Testis (tissue), 3 donors: ENCODE data around the gene VPS8. TPM values are rescaled to one million over a fixed set of nuclear protein-coding genes. Genes with fewer than 3 reads are reported as not detected.

Experiments
- DNase-seq: peaks from one replicate; pipeline ENCODE4 v3.0.0-alpha.2; 2019
- H3K27ac ChIP-seq, 2 donors: fragments of 200-600 bp; sonication (generic); one replicate each; pipeline ENCODE4 v1.5.1; 2019
- H3K27me3 ChIP-seq: fragments of 200-600 bp; sonication (generic); one replicate; pipeline ENCODE4 v1.5.1; 2019
- H3K36me3 ChIP-seq: fragments of 200-600 bp; sonication (generic); one replicate; pipeline ENCODE4 v1.5.1; 2017; ENCODE audit warnings: low read depth; ENCODE audit errors: missing control alignments
- H3K4me1 ChIP-seq: fragments of 200-600 bp; sonication (generic); one replicate; pipeline ENCODE4 v1.5.1; 2019
- H3K4me3 ChIP-seq, 2 donors: fragments of 200-600 bp; sonication (generic); one replicate each; pipeline ENCODE4 v1.5.1; 2017 to 2019
- H3K9me3 ChIP-seq: fragments of 200-600 bp; sonication (generic); one replicate; pipeline ENCODE4 v1.5.1; 2017
- POLR2A ChIP-seq: fragments of 450-650 bp; IDR thresholded peaks from one replicate; pipeline ENCODE4 v1.6.1; 2017; ENCODE audit warnings: antibody characterized with exemption, mild to moderate bottlenecking, moderate library complexity
- WGBS, 2 donors: methylation state at CpG; one replicate each; pipeline ENCODE4 v1.1.5; 2018; 5-methylcytosine and 5-hydroxymethylcytosine counted together
- intact Hi-C: fragments of 100-400 bp; cut with DNase I; formaldehyde crosslinking; loops from one replicate; pipeline ENCODE4 v1.15.1; 2023; ENCODE audit warnings: low total_unique reads
- polyA plus RNA-seq: library from polyadenylated mRNA; stranded (reverse); fragments of 350-450 nt; fragmentation: Illumina TruSeq; extraction: RNeasy Lipid Tissue Mini Kit (QIAGEN cat#74804); gene quantifications from one replicate; pipeline ENCODE4 v1.2.3, GENCODE V29; 2014; ENCODE audit warnings: low read depth, low replicate concordance; ENCODE audit not compliant: insufficient read depth
- total RNA-seq, 2 donors: library from RNA; depleted of rRNA; stranded (reverse); fragments of >200 nt; gene quantifications; one replicate each; pipeline ENCODE4 v1.2.3, GENCODE V29; 2016
- TF ChIP-seq, protein P1 (sequence below), 3 experiments: fragments of 450-650 bp in 2 of 3; fragments of 200-600 bp in 1 of 3; sonication (generic) in 1 of 3; IDR thresholded peaks; one replicate each; pipeline ENCODE4 v1.5.1; 2016 to 2019; ENCODE audit warnings: antibody characterized with exemption in 3 of 3, mild to moderate bottlenecking in 2 of 3, moderate library complexity in 1 of 3

Gene VPS8
- total and polyA plus RNA-seq, 3 donors from 2014 or later: 65.8 to 127 (median 88.0) TPM

DNA sequence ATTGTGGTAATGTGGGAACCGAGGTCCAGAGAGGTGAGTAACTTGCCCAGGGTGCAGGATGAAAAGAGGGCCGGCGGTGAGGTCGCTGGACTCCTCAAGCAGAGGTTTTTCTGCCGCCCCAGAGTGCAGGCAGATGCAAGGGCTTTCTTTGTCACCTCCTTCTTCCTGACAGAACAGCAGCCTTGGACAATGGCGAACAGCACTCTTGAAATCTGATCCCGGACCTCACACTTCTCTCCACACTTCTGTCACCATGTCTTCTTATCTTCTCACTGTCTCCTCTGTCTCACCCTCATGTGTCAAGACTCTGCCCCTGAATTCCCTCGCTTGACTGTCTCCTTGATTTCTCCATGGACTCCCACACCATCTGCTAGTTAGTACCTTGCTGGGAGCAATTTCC lies 15.4 kb upstream of the VPS8 start:
- Histone ChIP-seq H3K4me3 (no peak overlapping the region), H3K27ac (no peak overlapping the region), H3K9me3 (no peaks in the 10 kb centered on the region), H3K4me1 (no peaks in the 10 kb centered on the region), H3K27me3 (no peaks in the 10 kb centered on the region), H3K36me3 (no peaks in the 10 kb centered on the region)
- WGBS, 2 donors: 57 to 69% methylated on average over 8 of the region's 8 CpGs
- intact Hi-C loops: no loop called here
- TF ChIP-seq POLR2A: no peak
- TF ChIP-seq, protein P1, sequence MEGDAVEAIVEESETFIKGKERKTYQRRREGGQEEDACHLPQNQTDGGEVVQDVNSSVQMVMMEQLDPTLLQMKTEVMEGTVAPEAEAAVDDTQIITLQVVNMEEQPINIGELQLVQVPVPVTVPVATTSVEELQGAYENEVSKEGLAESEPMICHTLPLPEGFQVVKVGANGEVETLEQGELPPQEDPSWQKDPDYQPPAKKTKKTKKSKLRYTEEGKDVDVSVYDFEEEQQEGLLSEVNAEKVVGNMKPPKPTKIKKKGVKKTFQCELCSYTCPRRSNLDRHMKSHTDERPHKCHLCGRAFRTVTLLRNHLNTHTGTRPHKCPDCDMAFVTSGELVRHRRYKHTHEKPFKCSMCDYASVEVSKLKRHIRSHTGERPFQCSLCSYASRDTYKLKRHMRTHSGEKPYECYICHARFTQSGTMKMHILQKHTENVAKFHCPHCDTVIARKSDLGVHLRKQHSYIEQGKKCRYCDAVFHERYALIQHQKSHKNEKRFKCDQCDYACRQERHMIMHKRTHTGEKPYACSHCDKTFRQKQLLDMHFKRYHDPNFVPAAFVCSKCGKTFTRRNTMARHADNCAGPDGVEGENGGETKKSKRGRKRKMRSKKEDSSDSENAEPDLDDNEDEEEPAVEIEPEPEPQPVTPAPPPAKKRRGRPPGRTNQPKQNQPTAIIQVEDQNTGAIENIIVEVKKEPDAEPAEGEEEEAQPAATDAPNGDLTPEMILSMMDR (IDR thresholded peaks at IDR 0.05): no peak
- no peak for DNase-seq

DNA sequence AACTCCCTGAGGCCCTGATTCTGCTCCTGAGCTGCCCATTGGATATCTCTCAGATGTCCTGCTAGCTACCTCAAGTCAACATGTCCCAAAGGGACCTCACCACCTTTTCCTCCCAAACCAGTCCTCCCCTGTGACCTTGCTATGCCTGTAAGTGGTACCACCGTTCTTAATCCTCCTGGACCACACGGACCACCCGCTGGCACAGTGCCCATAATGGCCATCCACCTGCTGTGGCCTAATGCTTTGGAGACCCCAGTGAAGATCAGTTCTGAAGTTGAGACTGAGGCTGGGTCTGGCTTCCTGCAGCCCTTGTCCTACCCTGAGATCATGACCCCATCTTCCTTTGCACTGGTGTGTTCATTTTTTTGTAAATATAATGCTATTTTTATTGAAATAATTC lies 15.0 kb upstream of the VPS8 start:
- no peak overlapping the region for H3K27ac ChIP-seq
- WGBS, 2 donors: 86 to 87% methylated on average over 3 of the region's 3 CpGs
- H3K27me3 ChIP-seq: no peaks in the 10 kb centered on the region
- no peak overlapping the region for H3K4me3 ChIP-seq
- H3K36me3 ChIP-seq: no peaks in the 10 kb centered on the region
- H3K4me1 ChIP-seq: no peaks in the 10 kb centered on the region
- no peak for DNase-seq
- intact Hi-C loops: no loop called here
- TF ChIP-seq, protein P1 (IDR thresholded peaks at IDR 0.05): no peak
- no peak for TF ChIP-seq POLR2A
- no peaks in the 10 kb centered on the region for H3K9me3 ChIP-seq

DNA sequence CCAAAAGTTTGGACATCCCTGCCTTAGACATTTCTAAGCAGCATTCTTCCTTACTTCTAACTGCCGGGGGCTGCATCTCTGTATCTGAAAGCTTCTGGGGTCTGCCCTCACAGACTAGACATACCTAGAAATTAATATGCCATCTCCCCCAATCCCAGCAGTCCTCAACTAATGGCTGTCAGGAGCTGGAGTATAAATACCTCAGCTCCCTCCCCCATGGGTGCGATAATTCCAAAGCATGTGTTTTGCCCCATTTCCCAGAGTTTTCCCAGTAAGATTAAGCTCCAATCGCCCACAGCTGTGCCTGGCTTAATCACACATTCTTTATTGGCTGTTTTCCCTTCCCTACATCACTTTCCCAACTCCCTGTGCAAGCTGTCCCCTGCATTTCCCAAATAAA lies 13.8 kb upstream of the VPS8 start:
- no peaks in the 10 kb centered on the region for H3K4me1 ChIP-seq
- no peak for TF ChIP-seq POLR2A
- TF ChIP-seq, protein P1 (IDR thresholded peaks at IDR 0.05): no peak
- no peaks in the 10 kb centered on the region for H3K27me3 ChIP-seq
- DNase-seq: no peak
- intact Hi-C loops: no loop called here
- H3K4me3 ChIP-seq: no peak overlapping the region
- no peaks in the 10 kb centered on the region for H3K9me3 ChIP-seq
- no peak overlapping the region for H3K27ac ChIP-seq
- H3K36me3 ChIP-seq: no peaks in the 10 kb centered on the region
- WGBS, 2 donors: 82 to 87% methylated on average over 3 of the region's 3 CpGs

DNA sequence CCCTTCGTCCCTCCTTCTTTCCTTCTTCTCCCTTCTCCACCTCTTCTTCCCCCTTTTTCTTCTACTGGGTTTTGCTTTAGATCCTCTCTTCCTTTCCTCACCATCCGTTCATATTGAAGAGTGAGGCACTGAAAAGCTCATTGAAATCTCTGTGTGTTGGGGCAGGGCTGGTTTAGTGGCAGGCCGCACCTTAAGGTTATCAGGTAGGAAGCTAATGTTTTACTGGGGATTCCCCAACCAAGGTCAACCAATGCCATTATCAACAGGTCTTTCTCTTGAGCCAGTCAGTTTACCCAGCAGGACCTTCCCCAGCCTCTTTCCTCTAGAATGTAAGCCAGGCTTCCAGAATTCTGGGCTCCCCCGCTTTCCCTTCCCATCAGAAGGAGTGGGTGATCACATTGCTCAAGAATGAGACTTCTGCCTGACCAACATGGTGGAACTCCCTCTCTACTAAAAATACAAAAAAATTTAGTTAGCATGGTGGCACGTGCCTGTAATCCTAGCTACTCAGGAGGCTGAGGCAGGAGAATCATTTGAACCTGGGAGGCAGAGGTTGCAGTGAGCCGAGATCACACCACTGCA lies 11.5 kb upstream of the VPS8 start:
- no peak for DNase-seq
- WGBS, 2 donors: 85 to 92% methylated on average over 6 of the region's 6 CpGs
- H3K9me3 ChIP-seq: no peaks in the 10 kb centered on the region
- intact Hi-C loops: no loop called here
- H3K36me3 ChIP-seq: no peaks in the 10 kb centered on the region
- H3K27me3 ChIP-seq: no peaks in the 10 kb centered on the region
- H3K4me3 ChIP-seq: no peak overlapping the region
- H3K27ac ChIP-seq: no peak overlapping the region
- TF ChIP-seq, protein P1 (IDR thresholded peaks at IDR 0.05): no peak
- no peak for TF ChIP-seq POLR2A
- H3K4me1 ChIP-seq: no peaks in the 10 kb centered on the region

DNA sequence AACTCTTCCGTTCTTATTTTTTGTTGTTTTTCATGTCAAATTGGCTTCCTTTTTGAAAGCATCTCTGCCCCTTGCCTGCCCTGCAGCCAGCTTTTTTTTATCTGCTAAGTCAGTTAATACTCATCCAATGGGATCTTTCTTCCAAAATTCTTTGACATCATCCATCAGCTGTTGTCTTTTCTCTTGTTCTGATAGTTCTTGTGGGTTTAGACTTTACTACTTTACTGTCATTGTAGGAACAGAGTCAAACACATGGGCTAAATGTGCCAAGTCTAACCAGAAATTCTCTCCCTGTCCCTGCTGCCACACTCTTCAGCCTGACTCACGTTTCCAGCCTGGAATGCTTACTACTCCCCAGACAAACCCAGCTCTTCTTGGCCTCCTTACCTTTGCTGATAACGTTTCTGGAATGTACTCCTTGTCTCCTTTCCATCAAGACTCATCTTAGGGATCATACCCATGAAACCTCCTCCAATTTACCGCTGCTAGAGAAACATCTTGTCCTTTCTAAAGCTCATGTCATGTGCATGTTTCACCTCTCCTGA lies 10.7 kb upstream of the VPS8 start:
- Histone ChIP-seq H3K4me3 (no peak overlapping the region), H3K27me3 (no peaks in the 10 kb centered on the region), H3K9me3 (no peaks in the 10 kb centered on the region), H3K4me1 (no peaks in the 10 kb centered on the region), H3K27ac (no peak overlapping the region), H3K36me3 (no peaks in the 10 kb centered on the region)
- 64 to 78% methylated on average over 4 of the region's 4 CpGs for WGBS, 2 donors
- no peak for TF ChIP-seq POLR2A
- TF ChIP-seq, protein P1 (IDR thresholded peaks at IDR 0.05): no peak
- no peak for DNase-seq
- intact Hi-C loops: no loop called here
